Activated naive CD8-positive, alpha-beta T cell treated with anti-CD3 and anti-CD28 coated beads, Interleukin-2, amount 50 U/mL, for 24 hours (primary cell): Measurements from ENCODE around the gene CCDC12.

Experiments used
- ATAC-seq: fragments of 150-1000 bp; cut with Tn5 transposase; one replicate; pipeline ENCODE4 v1.10.0; 2021
- DNase-seq: peaks from one replicate; pipeline ENCODE4 v3.0.0; 2021
- H3K27ac Mint-ChIP-seq: one replicate; pipeline ENCODE4 v1.8.0; 2021; ENCODE audit warnings: mild to moderate bottlenecking, mixed read lengths
- H3K27me3 Mint-ChIP-seq: one replicate; pipeline ENCODE4 v1.8.0; 2021; ENCODE audit warnings: mixed read lengths
- H3K36me3 Mint-ChIP-seq: one replicate; pipeline ENCODE4 v1.8.0; 2021; ENCODE audit warnings: low read depth, mixed read lengths
- H3K4me1 Mint-ChIP-seq: one replicate; pipeline ENCODE4 v1.8.0; 2021; ENCODE audit warnings: mixed read lengths
- H3K4me3 Mint-ChIP-seq: one replicate; pipeline ENCODE4 v1.8.0; 2021; ENCODE audit warnings: mild to moderate bottlenecking, moderate library complexity, mixed read lengths
- H3K9me3 Mint-ChIP-seq: one replicate; pipeline ENCODE4 v1.8.0; 2021; ENCODE audit warnings: mixed read lengths

CCDC12 gene

GRCh38 chr3:46928282-46928681 is 48.3 kb downstream of the CCDC12 start:
- H3K36me3 Mint-ChIP-seq: peaks cover 46% of the 10 kb centered on the region
- no peak overlapping the region for H3K4me3 Mint-ChIP-seq
- peaks cover 77% of the 10 kb centered on the region for H3K4me1 Mint-ChIP-seq
- DNase-seq: no peak
- no peak for ATAC-seq
- H3K27me3 Mint-ChIP-seq: no peaks in the 10 kb centered on the region
- H3K9me3 Mint-ChIP-seq: no peaks in the 10 kb centered on the region
- peak overlapping the region; percentile 21 for H3K27ac Mint-ChIP-seq

GRCh38 chr3:46927718-46928073 is 48.8 kb downstream of the CCDC12 start:
- peaks cover 72% of the 10 kb centered on the region for H3K4me1 Mint-ChIP-seq
- DNase-seq (no peak), ATAC-seq (no peak)
- H3K27me3 Mint-ChIP-seq: no peaks in the 10 kb centered on the region
- no peak overlapping the region for H3K4me3 Mint-ChIP-seq
- H3K9me3 Mint-ChIP-seq: no peaks in the 10 kb centered on the region
- H3K36me3 Mint-ChIP-seq: peaks cover 50% of the 10 kb centered on the region
- H3K27ac Mint-ChIP-seq: peak overlapping the region; percentile 69

GRCh38 chr3:46926871-46927717 is 49.5 kb downstream of the CCDC12 start:
- DNase-seq (no peak), ATAC-seq (peak; percentile 35)
- Mint-ChIP-seq H3K36me3 (peaks cover 55% of the 10 kb centered on the region), H3K27ac (peak overlapping the region; percentile 69), H3K9me3 (no peaks in the 10 kb centered on the region), H3K4me3 (no peak overlapping the region), H3K4me1 (peaks cover 66% of the 10 kb centered on the region), H3K27me3 (no peaks in the 10 kb centered on the region)

- H3K27ac Mint-ChIP-seq: peak overlapping the region; percentile 69
- no peaks in the 10 kb centered on the region for H3K9me3 Mint-ChIP-seq
- no peak overlapping the region for H3K4me3 Mint-ChIP-seq
- ATAC-seq (no peak), DNase-seq (no peak)
- H3K4me1 Mint-ChIP-seq: peaks cover 60% of the 10 kb centered on the region
- peaks cover 58% of the 10 kb centered on the region for H3K36me3 Mint-ChIP-seq
- H3K27me3 Mint-ChIP-seq: no peaks in the 10 kb centered on the region
Measured at GRCh38 chr3:46926447-46926846, 50.1 kb downstream of the CCDC12 start.

DNA sequence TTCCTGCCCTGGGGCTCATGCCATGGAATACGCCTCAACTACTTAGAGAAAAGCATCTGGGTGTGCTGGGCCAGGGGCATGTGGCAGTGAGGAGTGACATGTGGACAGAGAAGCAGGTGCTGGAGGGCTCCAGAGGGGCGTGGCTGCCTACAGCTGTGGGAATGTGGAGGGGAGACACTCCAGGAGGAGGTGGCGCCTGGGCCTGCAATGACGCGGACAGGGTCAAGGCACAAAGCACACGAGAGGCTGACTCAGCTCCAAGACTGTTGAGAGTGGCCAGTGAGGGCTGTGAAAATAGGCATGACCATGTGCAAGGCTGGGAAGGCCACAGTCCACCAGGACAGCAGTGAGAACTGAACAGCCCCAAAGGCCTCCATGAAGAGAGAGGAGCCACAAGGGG is 50.5 kb downstream of the CCDC12 start:
- H3K27me3 Mint-ChIP-seq: no peaks in the 10 kb centered on the region
- ATAC-seq (no peak), DNase-seq (no peak)
- H3K4me1 Mint-ChIP-seq: peaks cover 56% of the 10 kb centered on the region
- H3K9me3 Mint-ChIP-seq: no peaks in the 10 kb centered on the region
- H3K4me3 Mint-ChIP-seq: no peak overlapping the region
- peaks cover 57% of the 10 kb centered on the region for H3K36me3 Mint-ChIP-seq
- peak overlapping the region; percentile 35 for H3K27ac Mint-ChIP-seq

DNA sequence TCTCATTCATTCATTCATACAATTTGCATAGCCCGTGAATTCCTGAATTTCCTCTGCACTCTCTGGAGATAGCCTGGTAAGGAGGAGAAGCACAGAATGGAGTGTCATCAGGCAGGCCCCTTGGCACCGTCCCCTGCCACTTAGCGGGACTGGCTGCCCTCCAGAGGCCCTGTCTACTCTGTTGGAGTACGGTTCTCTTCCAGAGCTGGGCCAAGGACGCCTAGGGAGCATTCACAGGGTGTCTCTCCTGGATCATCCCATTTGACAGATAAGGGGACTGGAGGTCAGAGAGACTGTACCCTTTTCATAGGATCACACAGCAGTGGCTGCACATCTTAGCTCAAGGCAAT is 51.0 kb downstream of the CCDC12 start:
- H3K4me3 Mint-ChIP-seq: no peak overlapping the region

DNA sequence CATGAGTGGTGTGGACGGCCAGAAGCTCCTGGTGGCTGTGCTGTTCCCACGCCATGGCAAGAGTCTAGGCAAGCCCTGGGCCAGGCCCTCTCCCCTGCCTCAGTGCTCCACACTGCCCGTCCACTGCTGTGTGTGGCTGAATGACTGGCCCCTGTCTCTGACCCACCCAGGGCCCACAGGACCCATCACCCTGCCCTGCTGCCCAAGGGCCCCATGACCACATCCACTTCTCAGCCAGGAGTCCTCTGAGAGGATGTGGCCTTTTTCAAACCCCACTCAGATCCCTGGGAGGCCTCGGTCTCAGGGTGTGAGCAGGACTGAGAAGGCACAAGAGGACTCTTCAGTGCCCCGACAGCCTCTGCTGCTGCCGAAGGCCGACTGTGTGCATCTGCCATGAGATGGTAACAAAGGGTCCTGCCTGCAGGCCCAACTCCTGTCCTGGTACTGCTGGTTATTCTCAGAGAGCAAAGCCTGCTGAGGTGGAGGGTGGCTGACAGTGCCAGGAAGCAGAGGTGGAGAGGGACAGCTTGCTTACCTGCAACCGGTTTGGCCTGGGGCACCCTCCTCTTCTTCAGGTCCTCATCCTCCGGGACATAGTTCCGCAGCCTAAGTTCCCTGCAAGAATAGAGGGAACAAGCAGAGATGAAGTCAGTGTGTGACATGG is 51.5 kb downstream of the CCDC12 start:
- H3K9me3 Mint-ChIP-seq: no peaks in the 10 kb centered on the region
- peaks cover 49% of the 10 kb centered on the region for H3K4me1 Mint-ChIP-seq
- DNase-seq: no peak
- H3K27ac Mint-ChIP-seq: no peak overlapping the region
- no peak for ATAC-seq
- H3K27me3 Mint-ChIP-seq: no peaks in the 10 kb centered on the region
- peaks cover 58% of the 10 kb centered on the region for H3K36me3 Mint-ChIP-seq
- no peak overlapping the region for H3K4me3 Mint-ChIP-seq

More for the DNA sequence above, 51.0 kb downstream of the CCDC12 start:
- DNase-seq (no peak), ATAC-seq (no peak)
- Mint-ChIP-seq H3K9me3 (no peaks in the 10 kb centered on the region), H3K36me3 (peaks cover 55% of the 10 kb centered on the region), H3K27me3 (no peaks in the 10 kb centered on the region), H3K27ac (no peak overlapping the region), H3K4me1 (peaks cover 51% of the 10 kb centered on the region)

GRCh38 chr3:46923559-46924350 is 52.8 kb downstream of the CCDC12 start:
- H3K27me3 Mint-ChIP-seq: no peaks in the 10 kb centered on the region
- DNase-seq (no peak), ATAC-seq (peak; percentile 41)
- H3K4me1 Mint-ChIP-seq: peaks cover 39% of the 10 kb centered on the region
- no peaks in the 10 kb centered on the region for H3K9me3 Mint-ChIP-seq
- peaks cover 61% of the 10 kb centered on the region for H3K36me3 Mint-ChIP-seq
- H3K4me3 Mint-ChIP-seq: no peak overlapping the region
- H3K27ac Mint-ChIP-seq: no peak overlapping the region

GRCh38 chr3:46922871-46923558 is 53.5 kb downstream of the CCDC12 start:
- Mint-ChIP-seq H3K27me3 (no peaks in the 10 kb centered on the region), H3K36me3 (peaks cover 62% of the 10 kb centered on the region), H3K4me3 (no peak overlapping the region), H3K27ac (no peak overlapping the region), H3K9me3 (no peaks in the 10 kb centered on the region), H3K4me1 (peaks cover 35% of the 10 kb centered on the region)
- no peak for ATAC-seq
- DNase-seq: no peak

DNA sequence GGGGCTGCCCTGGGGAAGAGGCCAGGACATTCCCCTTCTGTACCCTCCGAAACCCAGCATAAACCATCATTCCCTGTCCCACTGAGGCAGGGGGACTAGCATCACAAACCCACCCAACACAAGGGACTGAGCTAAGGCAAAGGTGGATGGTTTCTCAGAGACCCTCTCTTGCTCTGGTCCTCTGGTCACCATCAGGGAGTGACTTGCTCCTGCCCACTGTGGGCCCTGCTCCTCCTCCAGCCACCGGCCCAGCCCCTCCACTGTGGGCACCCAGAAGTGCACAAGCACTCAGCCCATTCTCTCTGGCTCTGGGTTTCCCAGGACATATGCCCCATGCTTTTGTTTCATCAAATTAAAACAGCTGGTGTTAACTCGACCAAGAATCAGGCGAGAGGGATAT is 54.1 kb downstream of the CCDC12 start:
- Mint-ChIP-seq H3K9me3 (no peaks in the 10 kb centered on the region), H3K4me1 (peaks cover 30% of the 10 kb centered on the region), H3K4me3 (no peak overlapping the region), H3K27ac (no peak overlapping the region), H3K27me3 (no peaks in the 10 kb centered on the region), H3K36me3 (peaks cover 63% of the 10 kb centered on the region)
- ATAC-seq (no peak), DNase-seq (no peak)

GRCh38 chr3:46921871-46922271 is 54.7 kb downstream of the CCDC12 start:
- no peaks in the 10 kb centered on the region for H3K27me3 Mint-ChIP-seq
- H3K4me3 Mint-ChIP-seq: no peak overlapping the region
- peaks cover 24% of the 10 kb centered on the region for H3K4me1 Mint-ChIP-seq
- H3K9me3 Mint-ChIP-seq: no peaks in the 10 kb centered on the region
- no peak overlapping the region for H3K27ac Mint-ChIP-seq
- no peak for DNase-seq
- no peak for ATAC-seq
- peaks cover 62% of the 10 kb centered on the region for H3K36me3 Mint-ChIP-seq

DNA sequence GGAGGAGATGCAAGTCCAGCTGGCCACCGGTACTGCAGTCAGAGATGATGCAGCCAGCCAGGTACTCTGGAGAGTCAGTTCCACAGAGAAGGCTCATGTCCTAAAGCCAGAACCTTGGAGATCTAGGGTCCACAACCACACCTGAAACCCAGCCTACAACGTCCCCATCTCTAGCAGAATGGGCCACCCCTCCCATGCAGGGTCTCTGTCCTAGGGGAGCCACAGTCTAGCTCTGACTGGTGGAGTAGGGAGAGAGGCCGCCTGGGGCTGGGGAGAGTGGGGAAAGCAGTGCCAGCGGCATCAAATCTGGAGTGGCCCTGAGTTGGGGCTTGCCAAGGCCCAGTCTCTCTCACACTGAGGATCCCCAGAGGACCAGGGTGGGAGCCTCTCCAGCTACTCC is 55.5 kb downstream of the CCDC12 start:
- H3K27ac Mint-ChIP-seq: no peak overlapping the region
- H3K4me3 Mint-ChIP-seq: no peak overlapping the region
- peaks cover 23% of the 10 kb centered on the region for H3K4me1 Mint-ChIP-seq
- peaks cover 67% of the 10 kb centered on the region for H3K36me3 Mint-ChIP-seq
- DNase-seq (no peak), ATAC-seq (no peak)
- H3K27me3 Mint-ChIP-seq: no peaks in the 10 kb centered on the region
- H3K9me3 Mint-ChIP-seq: no peaks in the 10 kb centered on the region

GRCh38 chr3:46918634-46919033 is 57.9 kb downstream of the CCDC12 start:
- ATAC-seq (no peak), DNase-seq (no peak)
- H3K27ac Mint-ChIP-seq: no peak overlapping the region
- peaks cover 26% of the 10 kb centered on the region for H3K4me1 Mint-ChIP-seq
- peaks cover 60% of the 10 kb centered on the region for H3K36me3 Mint-ChIP-seq
- H3K27me3 Mint-ChIP-seq: no peaks in the 10 kb centered on the region
- no peaks in the 10 kb centered on the region for H3K9me3 Mint-ChIP-seq
- H3K4me3 Mint-ChIP-seq: no peak overlapping the region

- no peaks in the 10 kb centered on the region for H3K27me3 Mint-ChIP-seq
- no peak for DNase-seq
- peaks cover 57% of the 10 kb centered on the region for H3K36me3 Mint-ChIP-seq
- H3K4me3 Mint-ChIP-seq: no peak overlapping the region
- ATAC-seq: no peak
- no peaks in the 10 kb centered on the region for H3K9me3 Mint-ChIP-seq
- no peak overlapping the region for H3K27ac Mint-ChIP-seq
- peaks cover 29% of the 10 kb centered on the region for H3K4me1 Mint-ChIP-seq
Measured at GRCh38 chr3:46918202-46918601, 58.3 kb downstream of the CCDC12 start.
